ENCODE data around the gene TTN.

GRCh38 chr2:178508646-178509045, 298.6 kb downstream of the TTN start:
- TF ChIP-seq POLR2A (IDR thresholded peaks at IDR 0.05) = no peak
- TF ChIP-seq CTCF (IDR thresholded peaks at IDR 0.05) = no peak

All from uterus (tissue), 2 donors.